IMR-90 (cell line): Measurements from ENCODE around the gene PCP4. TPM values are rescaled to one million over a fixed set of nuclear protein-coding genes. Genes with fewer than 3 reads are reported as not detected.

ENCODE experiments used
- ATAC-seq: fragments of 200-7000 bp; cut with Tn5 transposase; 2 replicates; pipeline ENCODE4 v1.9.1; 2020; ENCODE audit warnings: low read depth, mild to moderate bottlenecking, moderate library complexity
- BruUV-seq: library from RNA; stranded (reverse); fragments of 400-500 nt; replicated peaks from 2 replicates; lab custom pipeline; 2021; lab: Mats Ljungman, UMichigan
- CTCF ChIA-PET: fragments of 300-600 bp; formaldehyde crosslinking; extraction: SDS; loops from one replicate; lab custom pipeline; 2021; ENCODE audit warnings: antibody characterized with exemption; lab: Yijun Ruan, JAX
- POLR2A ChIA-PET: fragments of 300-600 bp; sonication (Branson Sonifier 250); formaldehyde crosslinking; loops from one replicate; lab custom pipeline; 2022; ENCODE audit warnings: antibody characterized with exemption; ENCODE audit not compliant: unreplicated experiment; lab: Charles Lee
- DNase-seq: peaks from one replicate; pipeline ENCODE4 v3.0.0; 2013
- H2AFZ ChIP-seq: replicated peaks from 2 replicates; pipeline ENCODE3; 2013; ENCODE audit warnings: low read length, mild to moderate bottlenecking; ENCODE audit not compliant: poor library complexity
- H2AK5ac ChIP-seq: 2 replicates; pipeline ENCODE4 v1.6.1; 2013; ENCODE audit warnings: low read depth, low read length, inconsistent platforms
- H2AK9ac ChIP-seq: replicated peaks from 2 replicates; pipeline ENCODE3; 2013; ENCODE audit warnings: mild to moderate bottlenecking, low read depth, low read length, moderate library complexity; ENCODE audit not compliant: poor library complexity
- H2BK120ac ChIP-seq: 2 replicates; pipeline ENCODE4 v1.6.1; 2013; ENCODE audit warnings: low read depth, low read length, inconsistent platforms
- H2BK15ac ChIP-seq: 3 replicates; pipeline ENCODE4 v1.6.1; 2013; ENCODE audit warnings: low read depth, low read length, inconsistent platforms
- H2BK20ac ChIP-seq: 2 replicates; pipeline ENCODE4 v1.6.1; 2013; ENCODE audit warnings: low read depth, mild to moderate bottlenecking, inconsistent platforms, low read length, moderate library complexity
- H2BK5ac ChIP-seq: 2 replicates; pipeline ENCODE4 v1.6.1; 2013; ENCODE audit warnings: mild to moderate bottlenecking, low read depth, low read length, inconsistent platforms; ENCODE audit not compliant: poor library complexity, severe bottlenecking
- H3K14ac ChIP-seq: replicated peaks from 2 replicates; pipeline ENCODE4 v1.6.1; 2013; ENCODE audit warnings: low read depth, low read length, inconsistent platforms
- H3K18ac ChIP-seq: 2 replicates; pipeline ENCODE4 v1.6.1; 2013; ENCODE audit warnings: low read depth, low read length, control low read depth
- H3K23ac ChIP-seq: 2 replicates; pipeline ENCODE4 v1.6.1; 2013; ENCODE audit warnings: low read depth, low read length, inconsistent platforms
- H3K27ac ChIP-seq: 2 replicates; pipeline ENCODE4 v1.5.1; 2013; ENCODE audit warnings: mild to moderate bottlenecking, control low read depth, low read length; ENCODE audit not compliant: insufficient read depth
- H3K27me3 ChIP-seq: 2 replicates; pipeline ENCODE4 v1.6.1; 2013; ENCODE audit warnings: low read length; ENCODE audit not compliant: control insufficient read depth, insufficient read depth
- H3K36me3 ChIP-seq: 2 replicates; pipeline ENCODE4 v1.6.1; 2013; ENCODE audit warnings: low read length, mixed read lengths; ENCODE audit not compliant: control insufficient read depth, insufficient read depth
- H3K4ac ChIP-seq: 2 replicates; pipeline ENCODE4 v1.6.1; 2013; ENCODE audit warnings: low read depth, low read length, inconsistent platforms
- H3K4me1 ChIP-seq: 2 replicates; pipeline ENCODE4 v1.6.1; 2013; ENCODE audit warnings: low read length, mixed read lengths; ENCODE audit not compliant: control insufficient read depth, insufficient read depth
- H3K4me2 ChIP-seq: 2 replicates; pipeline ENCODE4 v1.6.1; 2013; ENCODE audit warnings: low read depth, mild to moderate bottlenecking, control low read depth, low read length, moderate library complexity
- H3K4me3 ChIP-seq: 2 replicates; pipeline ENCODE4 v1.5.1; 2013; ENCODE audit warnings: low read depth, mild to moderate bottlenecking, control low read depth, low read length, moderate library complexity; ENCODE audit not compliant: insufficient read depth
- H3K56ac ChIP-seq: 2 replicates; pipeline ENCODE4 v1.6.1; 2013; ENCODE audit warnings: low read length, inconsistent platforms; ENCODE audit not compliant: insufficient read depth; ENCODE audit errors: extremely low read depth
- H3K79me1 ChIP-seq, 2 experiments: 2 replicates each; pipeline ENCODE4 v1.6.1; 2013; ENCODE audit warnings: low read length in 2 of 2, inconsistent platforms in 1 of 2, low read depth in 1 of 2
- H3K9ac ChIP-seq: 2 replicates; pipeline ENCODE4 v1.6.1; 2013; ENCODE audit warnings: low read depth, low read length, control low read depth
- H3K9me1 ChIP-seq: 2 replicates; pipeline ENCODE4 v1.6.1; 2013; ENCODE audit warnings: low read length, inconsistent platforms; ENCODE audit not compliant: insufficient read depth
- H3K9me3 ChIP-seq: 2 replicates; pipeline ENCODE4 v1.6.1; 2013; ENCODE audit warnings: low read length; ENCODE audit not compliant: control insufficient read depth, insufficient read depth
- H4K20me1 ChIP-seq: 2 replicates; pipeline ENCODE4 v1.6.1; 2013; ENCODE audit warnings: low read length, inconsistent platforms; ENCODE audit not compliant: insufficient read depth
- H4K5ac ChIP-seq: 2 replicates; pipeline ENCODE4 v1.6.1; 2013; ENCODE audit warnings: mild to moderate bottlenecking, low read depth, low read length, control low read depth
- H4K8ac ChIP-seq, 2 experiments: 2 replicates each; pipeline ENCODE4 v1.6.1; 2013; ENCODE audit warnings: low read depth in 2 of 2, low read length in 2 of 2, control low read depth in 1 of 2, inconsistent platforms in 1 of 2
- H4K91ac ChIP-seq: 2 replicates; pipeline ENCODE4 v1.6.1; 2013; ENCODE audit warnings: low read depth, low read length, inconsistent platforms; ENCODE audit not compliant: insufficient read depth
- BHLHE40 ChIP-seq: fragments of 150-350 bp; IDR thresholded peaks from 2 replicates; pipeline ENCODE4 v1.6.1; 2016; ENCODE audit warnings: mild to moderate bottlenecking, low read depth, low read length
- CEBPB ChIP-seq: IDR thresholded peaks from 2 replicates; pipeline ENCODE4 v1.6.1; 2012; ENCODE audit warnings: low read depth, low read length, improper control_type of control experiment
- CHD1 ChIP-seq: IDR thresholded peaks from 2 replicates; pipeline ENCODE4 v1.6.1; 2012; ENCODE audit warnings: low read depth, low read length, improper control_type of control experiment
- ELK1 ChIP-seq: fragments of 150-350 bp; IDR thresholded peaks from 2 replicates; pipeline ENCODE4 v1.6.1; 2016; ENCODE audit warnings: low read depth, mild to moderate bottlenecking, low read length, moderate library complexity, borderline replicate concordance
- FOS ChIP-seq: fragments of 150-350 bp; IDR thresholded peaks from 2 replicates; pipeline ENCODE4 v1.6.1; 2016; ENCODE audit warnings: low read depth, low read length
- MAFK ChIP-seq: IDR thresholded peaks from 2 replicates; pipeline ENCODE4 v1.6.1; 2012; ENCODE audit warnings: low read depth, low read length, improper control_type of control experiment
- MAZ ChIP-seq: IDR thresholded peaks from 2 replicates; pipeline ENCODE4 v1.6.1; 2012; ENCODE audit warnings: low read depth, mild to moderate bottlenecking, low read length, improper control_type of control experiment, moderate library complexity, borderline replicate concordance
- MXI1 ChIP-seq: IDR thresholded peaks from 2 replicates; pipeline ENCODE4 v1.6.1; 2012; ENCODE audit warnings: low read depth, mild to moderate bottlenecking, low read length, moderate library complexity, borderline replicate concordance
- NFE2L2 ChIP-seq: fragments of 150-350 bp; IDR thresholded peaks from 2 replicates; pipeline ENCODE4 v1.6.1; 2016; ENCODE audit warnings: low read depth, mild to moderate bottlenecking, low read length
- POLR2A ChIP-seq: IDR thresholded peaks from 2 replicates; pipeline ENCODE4 v1.6.1; 2012; ENCODE audit warnings: mild to moderate bottlenecking, low read depth, low read length
- RAD21 ChIP-seq: IDR thresholded peaks from 2 replicates; pipeline ENCODE4 v1.6.1; 2012; ENCODE audit warnings: low read length, improper control_type of control experiment
- RCOR1 ChIP-seq: IDR thresholded peaks from 2 replicates; pipeline ENCODE4 v1.6.1; 2012; ENCODE audit warnings: mild to moderate bottlenecking, low read length, improper control_type of control experiment; ENCODE audit not compliant: insufficient replicate concordance
- RFX5 ChIP-seq: IDR thresholded peaks from 2 replicates; pipeline ENCODE4 v1.8.0; 2012; ENCODE audit warnings: low read depth, mild to moderate bottlenecking, low read length, moderate library complexity
- SMC3 ChIP-seq: fragments of 150-350 bp; IDR thresholded peaks from 2 replicates; pipeline ENCODE4 v1.6.1; 2016; ENCODE audit warnings: low read depth, mild to moderate bottlenecking, antibody characterized with exemption, low read length, moderate library complexity
- WGBS, 2 experiments: methylation state at CpG; one replicate each; pipeline versions ENCODE4 v1.1.5 to v1.1.7; 2013; ENCODE audit warnings: missing lambda C conversion rate in 2 of 2; ENCODE audit not compliant: insufficient read length in 1 of 2; ENCODE audit errors: extremely low coverage in 2 of 2; 5-methylcytosine and 5-hydroxymethylcytosine counted together
- dilution Hi-C: fragments of 300-500 bp; cut with HindIII; formaldehyde crosslinking; loops from one replicate; pipeline ENCODE4 v1.14.3; 2018; ENCODE audit warnings: low sequenced_read_pairs; ENCODE audit not compliant: unreplicated experiment
- in situ Hi-C: fragments of 300-500 bp; cut with MboI; formaldehyde crosslinking; loops from 3 replicates; pipeline ENCODE4 v1.14.3; 2019; ENCODE audit warnings: low sequenced_read_pairs, inconsistent platforms, mixed read lengths
- intact Hi-C: fragments of 100-400 bp; cut with micrococcal nuclease; formaldehyde crosslinking; loops from 2 replicates; pipeline ENCODE4 v1.10.0; 2022
- polyA plus RNA-seq, 3 experiments: library from polyadenylated mRNA; depleted of rRNA; stranded (reverse); fragments of >200 nt; gene quantifications; 2 replicates each; pipeline ENCODE4 v1.2.3, GENCODE V29; 2012; ENCODE audit warnings: low replicate concordance in 1 of 3
- total RNA-seq: library from RNA; depleted of rRNA; stranded (reverse); fragments of >200 nt; gene quantifications from 2 replicates; pipeline ENCODE4 v1.2.3, GENCODE V29; 2012
- TF ChIP-seq, protein P1 (sequence below): conservative IDR thresholded peaks from 2 replicates; pipeline ENCODE4 v1.5.1; 2012; ENCODE audit warnings: mild to moderate bottlenecking, low read depth, low read length, improper control_type of control experiment
- TF ChIP-seq, protein P2 (sequence below): fragments of 150-350 bp; IDR thresholded peaks from 2 replicates; pipeline ENCODE4 v1.6.1; 2017; ENCODE audit warnings: mild to moderate bottlenecking, antibody characterized with exemption, low read length, low read depth

PCP4 gene
- total and polyA plus RNA-seq, 2 of the 4 experiments (the other 2 are of a cell fraction) = not detected

DNA sequence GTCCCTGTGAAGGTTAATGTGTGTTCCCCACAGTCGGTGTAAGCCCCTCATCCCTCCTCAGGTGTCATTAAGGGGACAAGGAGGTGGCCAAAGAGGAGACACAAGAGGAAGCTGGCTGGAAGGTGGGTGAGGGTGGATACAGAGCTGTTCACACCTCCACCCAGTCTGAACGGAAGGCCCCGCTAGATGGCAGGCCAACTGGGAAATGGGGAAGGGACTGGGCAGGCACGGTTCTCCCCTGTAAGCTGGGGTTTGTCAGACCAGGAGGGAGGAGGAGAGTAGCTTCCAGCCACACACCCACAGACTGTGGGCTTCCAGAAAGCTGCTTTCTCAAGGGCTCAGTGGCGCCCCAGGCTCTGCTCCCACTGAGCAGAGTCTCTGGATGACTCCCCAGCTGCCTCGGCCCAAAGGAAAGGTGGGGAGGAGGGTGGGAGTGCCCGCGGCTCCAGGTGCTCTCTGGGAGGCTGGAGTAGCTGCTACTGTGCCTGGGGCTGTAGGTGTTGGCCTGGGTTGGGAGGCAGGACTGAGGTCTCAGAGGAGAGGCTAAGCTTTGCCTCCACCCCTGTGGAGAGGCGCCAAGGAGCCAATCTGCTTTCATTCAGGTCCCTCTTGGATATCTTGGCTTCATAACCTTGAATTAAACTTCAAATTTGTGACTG is 41.2 kb downstream of the PCP4 start:
- Histone ChIP-seq H4K91ac (no peak overlapping the region), H2BK15ac (no peak overlapping the region), H4K20me1 (no peaks in the 10 kb centered on the region), H3K79me1 (no peaks in the 10 kb centered on the region), H4K8ac (no peak overlapping the region), H2AFZ (no peak overlapping the region), H3K9me1 (no peaks in the 10 kb centered on the region), H2AK9ac (no peak overlapping the region), H3K4me1 (no peaks in the 10 kb centered on the region), H3K27me3 (no peaks in the 10 kb centered on the region), H3K9ac (no peak overlapping the region), H2AK5ac (no peak overlapping the region), H3K23ac (no peak overlapping the region), H3K36me3 (no peaks in the 10 kb centered on the region), H3K4me2 (no peak overlapping the region), H3K4me3 (no peak overlapping the region), H3K18ac (no peak overlapping the region), H3K56ac (no peak overlapping the region), H2BK5ac (no peak overlapping the region), H3K27ac (no peak overlapping the region), H3K9me3 (peaks cover 22% of the 10 kb centered on the region), H2BK120ac (no peak overlapping the region), H2BK20ac (no peak overlapping the region), H3K14ac (no peak overlapping the region), H3K4ac (no peak overlapping the region), H4K5ac (no peak overlapping the region)
- BruUV-seq = no TSS peak
- TF ChIP-seq RCOR1 (no peak), MAFK (no peak), CEBPB (no peak), POLR2A (no peak), MAZ (no peak), CHD1 (no peak), BHLHE40 (no peak), RFX5 (no peak), RAD21 (no peak), SMC3 (no peak), MXI1 (no peak), FOS (no peak), ELK1 (no peak), NFE2L2 (no peak)
- TF ChIP-seq, protein P1, sequence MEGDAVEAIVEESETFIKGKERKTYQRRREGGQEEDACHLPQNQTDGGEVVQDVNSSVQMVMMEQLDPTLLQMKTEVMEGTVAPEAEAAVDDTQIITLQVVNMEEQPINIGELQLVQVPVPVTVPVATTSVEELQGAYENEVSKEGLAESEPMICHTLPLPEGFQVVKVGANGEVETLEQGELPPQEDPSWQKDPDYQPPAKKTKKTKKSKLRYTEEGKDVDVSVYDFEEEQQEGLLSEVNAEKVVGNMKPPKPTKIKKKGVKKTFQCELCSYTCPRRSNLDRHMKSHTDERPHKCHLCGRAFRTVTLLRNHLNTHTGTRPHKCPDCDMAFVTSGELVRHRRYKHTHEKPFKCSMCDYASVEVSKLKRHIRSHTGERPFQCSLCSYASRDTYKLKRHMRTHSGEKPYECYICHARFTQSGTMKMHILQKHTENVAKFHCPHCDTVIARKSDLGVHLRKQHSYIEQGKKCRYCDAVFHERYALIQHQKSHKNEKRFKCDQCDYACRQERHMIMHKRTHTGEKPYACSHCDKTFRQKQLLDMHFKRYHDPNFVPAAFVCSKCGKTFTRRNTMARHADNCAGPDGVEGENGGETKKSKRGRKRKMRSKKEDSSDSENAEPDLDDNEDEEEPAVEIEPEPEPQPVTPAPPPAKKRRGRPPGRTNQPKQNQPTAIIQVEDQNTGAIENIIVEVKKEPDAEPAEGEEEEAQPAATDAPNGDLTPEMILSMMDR = no peak
- TF ChIP-seq, protein P2, sequence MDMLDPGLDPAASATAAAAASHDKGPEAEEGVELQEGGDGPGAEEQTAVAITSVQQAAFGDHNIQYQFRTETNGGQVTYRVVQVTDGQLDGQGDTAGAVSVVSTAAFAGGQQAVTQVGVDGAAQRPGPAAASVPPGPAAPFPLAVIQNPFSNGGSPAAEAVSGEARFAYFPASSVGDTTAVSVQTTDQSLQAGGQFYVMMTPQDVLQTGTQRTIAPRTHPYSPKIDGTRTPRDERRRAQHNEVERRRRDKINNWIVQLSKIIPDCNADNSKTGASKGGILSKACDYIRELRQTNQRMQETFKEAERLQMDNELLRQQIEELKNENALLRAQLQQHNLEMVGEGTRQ = no peak
- intact Hi-C loops (no loop called here), dilution Hi-C loops (no loop called here), in situ Hi-C loops (no loop called here)
- POLR2A ChIA-PET = no interaction called here
- DNase-seq (no peak), ATAC-seq (no peak)
- no CpG with 5 or more reads among the region's 9 CpGs for WGBS, 2 experiments
- CTCF ChIA-PET = no interaction called here
